Right lobe of liver (tissue), 4 donors: ENCODE results near the gene OVCH2.

ENCODE experiments used
- CTCF ChIP-seq, 4 donors: fragments of 200-600 bp in 3 of 4; fragments of 450-650 bp in 1 of 4; IDR thresholded peaks; one replicate each; pipeline versions ENCODE4 v1.5.1 to v1.8.0; 2016 to 2022; ENCODE audit warnings: antibody characterized with exemption in 4 of 4, mild to moderate bottlenecking in 2 of 4
- POLR2A ChIP-seq: fragments of 450-650 bp; IDR thresholded peaks from one replicate; pipeline ENCODE4 v1.6.1; 2017; ENCODE audit warnings: antibody characterized with exemption, mild to moderate bottlenecking
- donor health status: DM: no; HTN: no; CAD: no.
- donor health status: DM: no; HTN: no; CAD: no.
- donor health status: DM: no; HTN: yes; CAD: no.

DNA sequence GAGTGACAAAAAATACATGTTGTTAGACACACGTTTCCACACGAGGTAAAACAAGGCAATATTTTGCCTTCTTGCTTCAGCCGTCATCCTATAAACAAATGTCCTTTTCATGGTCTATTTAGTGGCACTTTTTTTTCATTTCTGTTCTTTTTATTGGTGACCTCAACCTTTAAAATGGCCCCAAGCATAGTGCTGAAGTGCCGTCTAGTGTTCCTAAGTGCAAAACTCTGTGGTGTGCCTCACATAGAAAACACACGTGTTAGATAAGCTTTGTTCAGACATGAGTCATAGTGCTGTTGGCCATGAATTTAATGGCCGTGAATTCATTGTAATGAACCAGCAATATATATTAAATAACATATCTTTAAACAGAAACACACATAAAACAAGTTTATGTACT is 15.6 kb downstream of the OVCH2 start:
- TF ChIP-seq POLR2A (no peak), CTCF (IDR thresholded peaks at IDR 0.05) (peak in 2 of 4 donors; percentile 31 to 35)
